Hepatocyte (in vitro differentiated cells): ENCODE results near the gene ENTPD2. TPM values are rescaled to one million over a fixed set of nuclear protein-coding genes. Genes with fewer than 3 reads are reported as not detected.

ENCODE experiments used
- DNase-seq: peaks from one replicate; pipeline ENCODE4 v3.0.0-alpha.2; 2016; ENCODE audit warnings: low spot score
- H2AFZ ChIP-seq: fragments of 200-600 bp; sonication (generic); 2 replicates; pipeline ENCODE4 v1.6.0; 2016; ENCODE audit warnings: antibody characterized with exemption, mild to moderate bottlenecking
- H3K27ac ChIP-seq: fragments of 200-600 bp; sonication (generic); 2 replicates; pipeline ENCODE4 v1.5.1; 2016; ENCODE audit warnings: mild to moderate bottlenecking
- H3K27me3 ChIP-seq: fragments of 200-600 bp; sonication (generic); 2 replicates; pipeline ENCODE4 v1.6.1; 2016
- H3K36me3 ChIP-seq: fragments of 200-600 bp; sonication (generic); replicated peaks from 2 replicates; pipeline ENCODE4 v1.5.1; 2016; ENCODE audit warnings: low read depth; ENCODE audit not compliant: insufficient read depth
- H3K4me1 ChIP-seq: fragments of 200-600 bp; sonication (generic); 2 replicates; pipeline ENCODE4 v1.5.1; 2016; ENCODE audit warnings: mild to moderate bottlenecking, moderate library complexity; ENCODE audit not compliant: insufficient read depth
- H3K4me2 ChIP-seq: fragments of 200-600 bp; sonication (generic); 2 replicates; pipeline ENCODE4 v1.6.0; 2016
- H3K4me3 ChIP-seq: fragments of 200-600 bp; sonication (generic); 2 replicates; pipeline ENCODE4 v1.5.1; 2016; ENCODE audit warnings: mild to moderate bottlenecking
- H3K79me2 ChIP-seq: fragments of 200-600 bp; sonication (generic); 2 replicates; pipeline ENCODE4 v1.6.0; 2017; ENCODE audit warnings: mild to moderate bottlenecking
- H3K9me2 ChIP-seq: fragments of 200-600 bp; sonication (generic); replicated peaks from 2 replicates; pipeline ENCODE4 v1.6.0; 2017; ENCODE audit warnings: mild to moderate bottlenecking; ENCODE audit not compliant: insufficient read depth
- H3K9me3 ChIP-seq: fragments of 200-600 bp; sonication (generic); 2 replicates; pipeline ENCODE4 v1.5.1; 2016; ENCODE audit warnings: low read depth, mild to moderate bottlenecking
- H4K20me1 ChIP-seq: fragments of 200-600 bp; sonication (generic); 2 replicates; pipeline ENCODE4 v1.6.0; 2016; ENCODE audit warnings: mild to moderate bottlenecking; ENCODE audit not compliant: insufficient read depth, poor library complexity, severe bottlenecking
- CTCF ChIP-seq: fragments of 200-600 bp; sonication (generic); IDR thresholded peaks from 2 replicates; pipeline ENCODE4 v1.5.1; 2016; ENCODE audit warnings: antibody characterized with exemption, mild to moderate bottlenecking; ENCODE audit not compliant: poor library complexity
- EZH2 ChIP-seq: fragments of 200-600 bp; sonication (generic); IDR thresholded peaks from 2 replicates; pipeline ENCODE4 v1.6.1; 2016; ENCODE audit warnings: antibody characterized with exemption, mild to moderate bottlenecking, borderline replicate concordance
- EZH2phosphoT487 ChIP-seq: fragments of 200-600 bp; sonication (generic); IDR thresholded peaks from one replicate; pipeline ENCODE4 v1.6.1; 2018; ENCODE audit warnings: antibody characterized with exemption, mild to moderate bottlenecking, low read depth, moderate library complexity; ENCODE audit not compliant: unreplicated experiment, severe bottlenecking
- WGBS: methylation state at CpG from one replicate; pipeline ENCODE4 v1.1.6; 2016; ENCODE audit warnings: low lambda C conversion rate; ENCODE audit errors: missing lambda C conversion rate; 5-methylcytosine and 5-hydroxymethylcytosine counted together
- polyA plus RNA-seq: library from polyadenylated mRNA; unstranded; fragments of >200 nt; fragmentation: Nextera tagmentation; extraction: Ambion mirVana; gene quantifications from 2 replicates; pipeline ENCODE4 v1.2.1, GENCODE V29; 2016
- total RNA-seq: library from RNA; depleted of rRNA; stranded (reverse); fragments of >200 nt; gene quantifications from 2 replicates; pipeline ENCODE4 v1.2.3, GENCODE V29; 2014

ENTPD2 gene
- total and polyA plus RNA-seq, 2 experiments from 2014 or later = 1.1 to 1.8 TPM

GRCh38 chr9:137017071-137017470, 36.8 kb downstream of the ENTPD2 start:
- H3K9me3 ChIP-seq = no peaks in the 10 kb centered on the region
- no peaks in the 10 kb centered on the region for H3K79me2 ChIP-seq
- TF ChIP-seq EZH2 (no peak), CTCF (no peak), EZH2phosphoT487 (no peak)
- no peaks in the 10 kb centered on the region for H3K27me3 ChIP-seq
- WGBS = 96% methylated on average over 28 of the region's 28 CpGs
- H3K4me3 ChIP-seq = no peak overlapping the region
- H3K9me2 ChIP-seq = no peaks in the 10 kb centered on the region
- no peak overlapping the region for H3K4me2 ChIP-seq
- no peaks in the 10 kb centered on the region for H3K4me1 ChIP-seq
- H3K36me3 ChIP-seq = no peaks in the 10 kb centered on the region
- H2AFZ ChIP-seq = no peak overlapping the region
- DNase-seq = no peak
- no peaks in the 10 kb centered on the region for H4K20me1 ChIP-seq
- no peak overlapping the region for H3K27ac ChIP-seq

- TF ChIP-seq EZH2 = no peak
- TF ChIP-seq EZH2phosphoT487 = no peak
- no peak for TF ChIP-seq CTCF
- H3K27me3 ChIP-seq = no peaks in the 10 kb centered on the region
- no peak overlapping the region for H3K27ac ChIP-seq
- H3K79me2 ChIP-seq = no peaks in the 10 kb centered on the region
- H4K20me1 ChIP-seq = no peaks in the 10 kb centered on the region
- no peaks in the 10 kb centered on the region for H3K36me3 ChIP-seq
- H3K4me2 ChIP-seq = no peak overlapping the region
- no peak overlapping the region for H3K4me3 ChIP-seq
- WGBS = 97% methylated on average over 13 of the region's 16 CpGs
- no peaks in the 10 kb centered on the region for H3K4me1 ChIP-seq
- no peaks in the 10 kb centered on the region for H3K9me3 ChIP-seq
- DNase-seq = no peak
- no peak overlapping the region for H2AFZ ChIP-seq
- H3K9me2 ChIP-seq = no peaks in the 10 kb centered on the region
Observed at GRCh38 chr9:137016436-137016835, 37.4 kb downstream of the ENTPD2 start.

- 98% methylated on average over 19 of the region's 21 CpGs for WGBS
- TF ChIP-seq EZH2phosphoT487 (no peak), CTCF (no peak), EZH2 (no peak)
- no peaks in the 10 kb centered on the region for H3K4me1 ChIP-seq
- no peaks in the 10 kb centered on the region for H4K20me1 ChIP-seq
- no peak overlapping the region for H2AFZ ChIP-seq
- H3K27me3 ChIP-seq = no peaks in the 10 kb centered on the region
- H3K36me3 ChIP-seq = no peaks in the 10 kb centered on the region
- no peak overlapping the region for H3K27ac ChIP-seq
- no peak overlapping the region for H3K4me2 ChIP-seq
- DNase-seq = no peak
- no peaks in the 10 kb centered on the region for H3K9me3 ChIP-seq
- no peaks in the 10 kb centered on the region for H3K79me2 ChIP-seq
- H3K4me3 ChIP-seq = no peak overlapping the region
- H3K9me2 ChIP-seq = no peaks in the 10 kb centered on the region
Observed at GRCh38 chr9:137015976-137016375, 37.9 kb downstream of the ENTPD2 start.

GRCh38 chr9:137015540-137015930, 38.3 kb downstream of the ENTPD2 start:
- Histone ChIP-seq H3K27ac (no peak overlapping the region), H3K4me3 (no peak overlapping the region), H2AFZ (no peak overlapping the region), H3K79me2 (no peaks in the 10 kb centered on the region), H3K27me3 (no peaks in the 10 kb centered on the region), H3K4me1 (no peaks in the 10 kb centered on the region), H3K36me3 (no peaks in the 10 kb centered on the region), H4K20me1 (no peaks in the 10 kb centered on the region), H3K4me2 (no peak overlapping the region), H3K9me3 (no peaks in the 10 kb centered on the region), H3K9me2 (no peaks in the 10 kb centered on the region)
- no peak for DNase-seq
- 98% methylated on average over 16 of the region's 25 CpGs for WGBS
- TF ChIP-seq EZH2 = no peak
